NCI-H345 treated with DMSO at 0.1 percent for 48 hours (cell line): ENCODE data around the gene SND1.
"Not testable (repeated sequence)": the region's sequence is repeated elsewhere in the genome, so short reads cannot be mapped to it uniquely, and the experiment has no call there.

Experiments used
- DNase-seq: peaks from one replicate; lab custom pipeline; 2025; ENCODE audit not compliant: unreplicated experiment; lab: John Stamatoyannopoulos, UW

The SND1 gene

GRCh38 chr7:128105228-128106022, 453.4 kb downstream of the SND1 start:
- no peak for DNase-seq

- DNase-seq: no peak
Observed at GRCh38 chr7:128106821-128107220, 454.8 kb downstream of the SND1 start.

DNA sequence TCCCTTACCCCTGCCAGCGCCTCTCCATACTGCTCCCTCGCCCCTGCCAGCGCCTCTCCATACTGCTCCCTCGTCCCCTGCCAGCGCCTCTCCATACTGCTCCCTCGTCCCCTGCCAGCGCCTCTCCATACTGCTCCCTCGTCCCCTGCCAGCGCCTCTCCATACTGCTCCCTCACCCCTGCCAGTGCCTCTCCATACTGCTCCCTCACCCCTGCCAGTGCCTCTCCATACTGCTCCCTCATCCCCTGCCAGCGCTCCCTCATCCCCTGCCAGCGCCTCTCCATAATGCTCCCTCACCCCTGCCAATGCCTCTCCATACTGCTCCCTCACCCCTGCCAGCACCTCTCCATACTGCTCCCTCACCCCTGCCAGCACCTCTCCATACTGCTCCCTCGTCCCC, 455.5 kb downstream of the SND1 start:
- DNase-seq: not testable (repeated sequence)

DNA sequence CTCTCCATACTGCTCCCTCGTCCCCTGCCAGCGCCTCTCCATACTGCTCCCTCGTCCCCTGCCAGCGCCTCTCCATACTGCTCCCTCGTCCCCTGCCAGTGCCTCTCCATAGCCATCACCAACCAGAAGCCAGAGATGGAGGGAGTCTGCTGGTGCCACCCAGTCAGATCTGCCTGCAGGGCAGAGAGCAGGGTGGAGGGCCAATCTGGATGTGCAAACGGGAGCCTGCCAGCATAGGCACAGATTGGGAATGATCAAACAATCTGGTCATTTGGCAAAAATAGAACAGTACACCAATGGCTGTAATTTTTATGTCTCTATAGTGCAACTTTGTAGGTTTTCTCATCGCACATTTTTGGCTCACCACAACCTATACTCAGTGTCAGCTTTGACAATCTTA, 456.1 kb downstream of the SND1 start:
- DNase-seq: no peak

DNA sequence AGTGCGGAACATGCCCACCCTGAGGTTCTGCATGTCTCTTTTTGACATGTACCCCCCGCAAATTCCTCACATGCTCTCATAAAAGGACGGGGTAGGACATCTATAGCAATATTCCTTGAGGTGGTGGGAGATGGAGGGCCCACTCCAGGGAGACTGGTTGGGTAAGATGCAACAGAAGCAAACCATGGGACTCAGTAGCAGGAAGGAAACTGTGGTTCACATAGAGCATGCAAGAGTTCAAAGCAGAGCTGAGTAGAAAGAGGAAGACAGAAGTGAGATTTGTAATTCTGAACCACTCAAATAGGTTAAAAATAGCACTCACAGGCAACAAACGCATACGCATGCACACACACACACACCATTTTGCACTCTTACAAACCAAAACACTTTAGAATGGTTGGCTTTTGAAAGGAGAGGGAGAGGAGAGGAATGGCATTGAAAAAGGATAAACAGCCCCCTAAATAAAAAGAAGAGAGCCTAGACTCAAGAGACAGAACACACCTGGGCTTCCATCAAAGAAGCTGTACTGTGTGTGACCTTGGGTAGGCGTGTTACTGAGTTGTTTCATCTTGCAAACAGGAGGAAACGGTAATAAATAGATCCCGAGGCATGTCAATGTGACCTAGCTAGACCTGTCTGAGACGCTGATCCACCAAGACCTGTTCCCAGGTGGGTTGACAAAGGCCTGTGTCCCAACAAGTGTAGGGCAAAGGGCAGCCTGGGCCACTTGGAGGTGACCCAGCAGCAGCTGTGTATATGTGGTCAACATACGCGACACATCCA, 456.8 kb downstream of the SND1 start:
- no peak for DNase-seq

GRCh38 chr7:128109424-128109969, 457.5 kb downstream of the SND1 start:
- not testable (repeated sequence) for DNase-seq

DNA sequence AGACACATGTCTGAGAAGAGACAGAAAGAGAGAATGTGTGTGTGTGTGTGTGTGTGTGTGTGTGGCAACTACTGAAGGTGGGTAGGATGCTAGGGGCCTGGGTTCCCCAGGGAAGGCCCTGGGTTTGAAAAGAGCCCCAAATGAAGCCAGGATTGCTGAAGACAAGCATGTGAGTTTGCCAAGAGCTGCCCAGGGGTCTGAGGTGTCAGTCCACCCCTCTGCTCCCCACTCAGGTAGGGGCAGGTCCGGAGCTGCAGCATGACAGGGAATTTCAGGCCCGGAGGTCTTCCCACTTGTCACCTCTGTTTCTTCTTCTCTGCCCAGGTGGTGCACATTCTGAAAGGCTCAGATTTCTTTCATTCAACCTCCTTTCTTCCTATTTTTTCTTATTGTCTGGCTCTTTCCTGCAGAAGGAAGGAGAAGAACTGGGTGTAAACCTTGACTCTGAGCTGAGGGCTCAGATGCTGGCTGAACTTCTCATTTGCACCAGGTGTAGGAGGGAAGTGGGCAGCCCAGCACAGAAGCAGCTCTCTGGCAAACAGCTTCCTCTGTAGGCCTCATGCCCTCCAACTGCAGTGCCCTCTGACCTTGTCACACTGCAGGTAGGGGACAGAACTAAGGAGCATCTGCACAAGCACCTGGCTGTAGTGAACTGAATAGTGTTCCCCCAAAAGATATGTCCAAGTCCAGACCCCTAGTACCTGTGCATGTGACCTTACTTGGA, 458.8 kb downstream of the SND1 start:
- no peak for DNase-seq

DNA sequence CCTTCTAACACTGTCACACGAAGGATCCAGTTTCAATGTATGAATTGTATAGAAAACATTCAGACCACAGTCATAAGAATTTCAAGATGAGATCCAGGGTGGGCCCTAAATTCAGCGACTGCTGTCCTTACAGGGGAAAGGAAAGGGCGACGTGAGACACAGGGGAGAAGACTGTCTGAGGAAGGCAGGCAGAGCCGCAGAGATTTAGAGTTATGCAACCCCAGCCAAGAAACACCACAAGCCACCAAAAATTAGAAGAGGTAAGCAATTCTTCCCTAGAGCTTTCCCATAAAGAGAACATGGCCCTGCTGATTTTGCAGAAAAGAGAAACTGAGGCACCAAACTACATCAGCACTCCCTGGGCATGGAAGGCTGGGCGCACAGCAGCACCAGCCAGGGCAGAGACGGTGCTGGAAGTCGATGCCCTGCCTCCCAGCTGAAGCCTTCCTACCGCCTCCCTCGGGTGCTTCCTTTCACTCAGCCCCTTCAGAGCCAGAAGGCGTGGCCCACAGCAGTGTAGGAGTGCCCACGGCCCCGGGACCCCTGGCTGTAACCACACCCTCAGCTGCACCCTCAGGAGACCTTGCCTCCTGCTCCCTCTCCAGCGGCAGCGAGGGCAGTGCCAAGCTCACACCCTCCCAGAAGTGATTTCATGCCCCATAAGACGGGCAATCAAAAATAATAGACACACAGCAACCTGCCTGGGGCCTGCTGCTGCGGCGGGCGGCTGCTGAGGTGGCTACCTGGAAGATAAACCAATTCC, 460.2 kb downstream of the SND1 start:
- DNase-seq: peak; percentile 9

GRCh38 chr7:128112781-128113221, 460.8 kb downstream of the SND1 start:
- DNase-seq: no peak

DNA sequence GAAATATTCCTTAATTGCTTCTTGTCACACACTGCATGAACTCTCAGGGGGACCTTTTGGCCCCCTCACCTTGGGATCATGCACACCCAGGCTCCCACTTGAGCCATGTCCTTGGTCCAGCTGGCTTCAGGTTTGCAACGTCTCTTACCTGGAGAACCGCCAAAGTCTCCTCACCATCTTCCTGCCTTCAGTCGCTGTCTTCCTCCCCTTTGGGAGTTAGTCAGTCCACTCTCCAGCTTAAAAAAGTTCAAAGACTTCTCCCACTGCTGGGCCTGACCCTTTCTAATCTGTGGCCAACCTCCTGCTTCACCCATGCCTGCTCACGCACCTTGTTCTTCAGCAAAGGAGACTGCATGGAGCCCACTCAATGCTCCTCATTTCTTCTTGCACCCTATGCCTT, 461.8 kb downstream of the SND1 start:
- no peak for DNase-seq

DNA sequence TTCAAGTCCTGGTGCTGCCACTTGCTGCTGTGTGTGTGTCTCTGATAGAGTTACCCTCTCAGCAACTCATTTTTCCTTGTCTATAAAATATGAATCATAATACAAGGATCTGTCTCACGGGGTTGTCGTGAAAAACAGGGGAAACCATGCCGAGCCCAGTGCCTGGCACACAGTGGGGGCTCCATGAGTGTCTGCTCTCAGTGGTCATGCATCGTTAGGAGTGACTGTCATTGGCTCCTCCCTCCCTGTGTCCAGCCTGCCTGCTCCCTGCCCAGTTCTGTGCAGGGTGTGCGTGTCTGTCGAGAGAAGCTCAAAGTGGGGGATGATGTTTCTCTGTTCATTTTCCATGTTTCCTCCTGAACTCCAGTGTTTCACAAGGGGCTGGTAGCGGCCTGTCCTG, 462.8 kb downstream of the SND1 start:
- DNase-seq: no peak

DNA sequence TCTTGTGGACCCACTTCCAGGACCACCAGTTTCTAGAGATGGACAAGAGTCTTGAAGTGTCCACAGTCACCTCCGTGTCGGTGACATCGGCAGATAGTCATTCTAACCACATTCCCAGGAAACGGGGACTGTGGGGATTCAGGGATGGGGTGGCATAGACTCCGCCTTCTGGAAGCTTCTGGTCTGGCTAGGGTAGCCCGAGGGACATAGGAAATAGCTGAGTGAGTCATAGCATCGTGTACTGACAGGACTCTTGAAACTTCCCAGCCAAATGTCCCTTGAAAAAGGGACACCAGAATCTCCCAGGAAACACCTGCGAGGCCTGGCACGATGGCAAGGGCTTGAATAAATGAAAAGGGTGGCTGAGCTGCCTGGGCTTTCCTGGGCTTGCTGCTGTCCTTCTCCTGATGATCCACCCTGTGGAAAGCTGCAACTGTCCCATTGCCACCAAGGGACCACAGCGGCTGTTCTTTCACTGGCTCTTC, 463.4 kb downstream of the SND1 start:
- no peak for DNase-seq

DNA sequence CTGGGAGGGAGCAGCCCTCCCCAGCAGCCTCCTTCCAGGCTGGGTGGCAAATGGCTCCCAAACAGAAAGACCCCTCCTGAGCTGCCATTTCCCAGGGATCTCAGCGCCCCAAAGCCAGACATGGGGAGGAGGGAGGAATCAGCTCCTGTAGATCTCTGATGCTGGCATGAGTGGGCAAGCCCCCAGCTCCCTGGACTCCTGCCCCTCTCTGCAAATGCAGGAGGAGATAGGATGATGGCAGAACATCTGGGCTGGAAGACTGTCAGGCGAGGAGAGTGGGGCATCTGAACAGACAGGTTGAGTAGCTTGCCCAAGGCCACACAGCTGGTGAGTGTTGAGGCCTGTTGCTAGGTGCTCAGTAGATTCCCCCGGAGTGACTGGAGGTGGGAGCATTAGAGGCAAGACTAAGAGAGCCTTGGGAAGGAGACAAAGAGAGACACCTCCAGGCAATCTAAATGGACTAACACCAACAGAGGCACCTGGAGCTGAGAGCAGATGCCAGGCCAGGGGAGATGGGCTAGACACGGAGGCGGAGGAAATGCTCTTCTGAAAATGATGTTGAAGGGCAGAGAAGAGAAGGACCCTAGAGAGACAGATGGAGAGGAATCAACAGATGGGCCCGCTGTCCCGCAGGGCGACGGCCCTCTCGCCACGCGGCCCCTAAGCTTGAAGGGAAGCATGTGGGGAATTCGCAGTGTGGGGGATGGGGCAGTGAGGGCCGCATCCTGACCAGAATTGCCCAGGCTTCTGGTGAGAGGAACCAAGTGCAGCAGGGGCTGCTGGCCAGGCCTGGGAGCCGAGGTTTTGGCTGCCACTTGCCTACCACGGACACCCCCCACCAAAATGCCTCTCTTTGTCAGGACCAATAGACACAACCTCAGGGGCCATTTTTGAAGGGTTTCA, 464.1 kb downstream of the SND1 start:
- no peak for DNase-seq

GRCh38 chr7:128116740-128117139, 464.7 kb downstream of the SND1 start:
- no peak for DNase-seq

DNA sequence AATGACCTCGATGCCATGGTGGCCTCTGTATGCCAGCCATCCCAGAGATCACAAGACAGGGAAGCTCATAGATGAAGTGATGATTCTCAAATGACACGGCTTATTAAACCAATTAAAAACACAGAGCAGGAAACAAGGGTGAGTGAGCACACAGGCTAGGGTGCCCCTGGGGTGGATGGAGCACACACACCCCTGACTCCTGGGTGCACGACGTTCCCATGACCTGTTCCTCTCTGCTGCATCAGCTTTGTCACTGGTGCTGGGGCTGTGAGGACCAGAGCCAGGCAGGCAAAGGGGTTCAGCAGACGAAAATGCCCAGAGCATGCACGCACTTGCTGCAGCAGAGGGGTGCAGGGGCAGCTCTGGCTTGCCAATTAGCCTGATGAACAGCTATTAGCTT, 465.7 kb downstream of the SND1 start:
- DNase-seq: no peak

DNA sequence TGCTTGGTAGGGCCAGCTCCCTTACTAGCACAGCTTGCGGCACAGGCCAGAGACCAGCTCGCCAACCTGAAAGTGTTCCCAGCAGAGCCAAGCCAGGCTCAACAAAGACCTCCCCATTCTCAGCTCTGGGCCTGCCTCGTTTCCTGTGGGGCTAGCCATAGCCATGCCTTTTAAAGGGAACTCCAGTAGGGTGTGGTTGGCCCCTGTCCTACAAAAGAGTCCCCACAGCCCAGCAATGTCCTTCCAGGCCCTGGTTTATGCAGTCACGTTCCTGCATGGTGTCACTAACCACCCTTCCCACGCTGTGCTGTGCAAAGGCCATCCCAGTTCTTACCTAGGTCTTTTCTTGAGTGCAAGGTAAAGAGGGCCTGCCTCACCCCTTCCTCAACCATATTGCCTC, 467.0 kb downstream of the SND1 start:
- DNase-seq: no peak

- no peak for DNase-seq
Observed at GRCh38 chr7:128120116-128120515, 468.1 kb downstream of the SND1 start.

DNA sequence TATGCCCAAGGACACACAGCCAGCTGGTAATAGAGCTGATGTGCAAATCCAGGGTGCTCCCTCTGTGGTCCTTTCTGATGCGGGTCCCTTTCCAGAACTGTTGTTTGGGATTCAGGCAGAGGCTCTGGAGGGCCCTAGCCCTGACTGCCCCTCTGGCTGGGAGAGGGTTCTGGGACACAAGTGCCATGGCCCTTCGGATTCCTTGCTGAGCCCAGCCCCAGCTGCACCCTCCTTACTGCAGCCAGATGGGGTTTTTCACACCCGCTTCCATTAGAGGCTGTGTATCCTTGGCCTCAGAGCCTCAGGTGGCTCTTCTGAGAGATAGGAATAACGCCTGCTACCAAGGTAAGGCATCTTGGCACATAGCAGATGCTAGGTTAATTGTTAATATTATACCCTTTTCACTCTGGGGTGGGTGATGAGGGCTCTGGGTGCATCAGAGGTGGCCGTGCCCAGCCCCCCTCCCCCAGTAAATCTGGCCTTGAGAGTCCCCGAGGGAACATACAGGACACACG, 469.0 kb downstream of the SND1 start:
- DNase-seq: no peak
